ENCODE data around the gene GPR137B. TPM values are rescaled to one million over a fixed set of nuclear protein-coding genes. Genes with fewer than 3 reads are reported as not detected.

The GPR137B gene
- total RNA-seq, 1 experiment from 2014 or later, result 7.1 TPM

GRCh38 chr1:236165238-236165981, 23.1 kb downstream of the GPR137B start:
- intact Hi-C loops (cut with micrococcal nuclease; ENCODE audit: unreplicated experiment), result no loop called here
- ChIA-PET CTCF (no interaction called here), POLR2A (ENCODE audit: low non-redundant PET) (no interaction called here)
- Histone ChIP-seq H3K9me3 (ENCODE audit: low read depth, low read length, poor library complexity, severe bottlenecking) (no peaks in the 10 kb centered on the region), H3K27me3 (replicated peaks; ENCODE audit: insufficient read depth, low read depth, low read length, poor library complexity) (no peaks in the 10 kb centered on the region), H3K4me3 (ENCODE audit: low read depth, low read length, poor library complexity, severe bottlenecking) (no peak overlapping the region), H3K27ac (ENCODE audit: low read depth, low read length, poor library complexity, severe bottlenecking) (no peak overlapping the region), H3K36me3 (ENCODE audit: insufficient read depth, low read length, poor library complexity, severe bottlenecking) (no peaks in the 10 kb centered on the region), H3K4me1 (ENCODE audit: insufficient read depth, low read length, poor library complexity, severe bottlenecking) (no peaks in the 10 kb centered on the region)
- TF ChIP-seq EZH2 (IDR thresholded peaks at IDR 0.05; ENCODE audit: borderline replicate concordance, low read depth, low read length, poor library complexity, severe bottlenecking) (no peak), CTCF (conservative IDR thresholded peaks at IDR 0.05; ENCODE audit: low read depth, low read length) (no peak)
- no peak for DNase-seq (ENCODE audit: low spot score)
- no TSS peak for BruUV-seq (replicated peaks)

DNA sequence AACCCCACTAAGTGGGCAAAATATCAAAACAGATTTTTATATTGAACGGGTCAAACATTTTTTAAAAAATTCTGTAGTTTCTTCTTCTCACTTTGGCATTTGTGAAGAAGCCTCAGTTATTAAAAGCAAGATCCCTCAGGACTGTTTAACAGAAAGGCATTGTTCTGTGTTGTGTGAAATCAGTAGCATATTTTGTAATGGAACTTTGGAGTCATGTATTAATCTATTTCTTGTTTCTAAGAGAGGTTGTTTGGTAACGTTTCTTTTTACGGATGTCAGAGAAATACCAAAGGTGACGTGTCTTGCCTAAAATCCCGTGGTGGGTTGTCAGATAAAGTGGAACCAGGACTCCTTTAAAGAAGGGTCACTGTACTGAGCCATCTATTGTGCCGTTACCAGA, 23.7 kb downstream of the GPR137B start:
- intact Hi-C loops (cut with micrococcal nuclease; ENCODE audit: unreplicated experiment), result no loop called here
- no peak for TF ChIP-seq CTCF (conservative IDR thresholded peaks at IDR 0.05; ENCODE audit: low read depth, low read length)
- TF ChIP-seq EZH2 (IDR thresholded peaks at IDR 0.05; ENCODE audit: borderline replicate concordance, low read depth, low read length, poor library complexity, severe bottlenecking), result no peak
- ChIA-PET POLR2A (ENCODE audit: low non-redundant PET) (no interaction called here), CTCF (no interaction called here)
- H3K27me3 ChIP-seq (replicated peaks; ENCODE audit: insufficient read depth, low read depth, low read length, poor library complexity), result no peaks in the 10 kb centered on the region
- no peaks in the 10 kb centered on the region for H3K9me3 ChIP-seq (ENCODE audit: low read depth, low read length, poor library complexity, severe bottlenecking)
- H3K4me3 ChIP-seq (ENCODE audit: low read depth, low read length, poor library complexity, severe bottlenecking), result no peak overlapping the region
- no TSS peak for BruUV-seq (replicated peaks)
- no peaks in the 10 kb centered on the region for H3K36me3 ChIP-seq (ENCODE audit: insufficient read depth, low read length, poor library complexity, severe bottlenecking)
- no peak overlapping the region for H3K27ac ChIP-seq (ENCODE audit: low read depth, low read length, poor library complexity, severe bottlenecking)
- DNase-seq (ENCODE audit: low spot score), result no peak
- no peaks in the 10 kb centered on the region for H3K4me1 ChIP-seq (ENCODE audit: insufficient read depth, low read length, poor library complexity, severe bottlenecking)

- BruUV-seq (replicated peaks), result no TSS peak
- Histone ChIP-seq H3K27me3 (replicated peaks; ENCODE audit: insufficient read depth, low read depth, low read length, poor library complexity) (no peaks in the 10 kb centered on the region), H3K36me3 (ENCODE audit: insufficient read depth, low read length, poor library complexity, severe bottlenecking) (no peaks in the 10 kb centered on the region), H3K4me1 (ENCODE audit: insufficient read depth, low read length, poor library complexity, severe bottlenecking) (no peaks in the 10 kb centered on the region), H3K27ac (ENCODE audit: low read depth, low read length, poor library complexity, severe bottlenecking) (no peak overlapping the region), H3K9me3 (ENCODE audit: low read depth, low read length, poor library complexity, severe bottlenecking) (no peaks in the 10 kb centered on the region), H3K4me3 (ENCODE audit: low read depth, low read length, poor library complexity, severe bottlenecking) (no peak overlapping the region)
- ChIA-PET POLR2A (ENCODE audit: low non-redundant PET) (no interaction called here), CTCF (no interaction called here)
- DNase-seq (ENCODE audit: low spot score), result no peak
- intact Hi-C loops (cut with micrococcal nuclease; ENCODE audit: unreplicated experiment), result no loop called here
- TF ChIP-seq EZH2 (IDR thresholded peaks at IDR 0.05; ENCODE audit: borderline replicate concordance, low read depth, low read length, poor library complexity, severe bottlenecking), result no peak
- TF ChIP-seq CTCF (conservative IDR thresholded peaks at IDR 0.05; ENCODE audit: low read depth, low read length), result no peak
These were observed 24.8 kb downstream of the GPR137B start for GRCh38 chr1:236167154-236167553.

Data from A673 (cell line).